HEK293T (cell line): ENCODE results near the gene MRPL19.

Experiments used
- ARNT ChIP-seq: fragments of 450-650 bp; IDR thresholded peaks from 2 replicates; pipeline ENCODE4 v1.6.1; 2017; ENCODE audit warnings: mild to moderate bottlenecking
- FOXA1 ChIP-seq: fragments of 450-650 bp; IDR thresholded peaks from 2 replicates; pipeline ENCODE4 v1.6.1; 2016; ENCODE audit warnings: mild to moderate bottlenecking
- FOXK2 ChIP-seq: fragments of 450-650 bp; IDR thresholded peaks from 2 replicates; pipeline ENCODE4 v1.6.1; 2016; ENCODE audit warnings: mild to moderate bottlenecking
- TARDBP ChIP-seq: fragments of 450-650 bp; IDR thresholded peaks from 2 replicates; pipeline ENCODE4 v1.6.1; 2016

- TF ChIP-seq TARDBP (no peak), ARNT (no peak), FOXA1 (no peak), FOXK2 (no peak)
These were observed 30.2 kb upstream of the MRPL19 start for GRCh38 chr2:75616406-75616805.
